HG02970 (cell line): Measurements from ENCODE around the gene UBE2Q2.
"Not testable (repeated sequence)": the region's sequence is repeated elsewhere in the genome, so short reads cannot be mapped to it uniquely, and the experiment has no call there.

Experiments
- ATAC-seq: cut with Tn5 transposase; IDR thresholded peaks from one replicate; pipeline ENCODE4 v1.9.1; 2021; ENCODE audit warnings: mild to moderate bottlenecking, moderate library complexity, moderate number of reproducible peaks; ENCODE audit not compliant: unreplicated experiment, low FRiP score

Gene UBE2Q2

GRCh38 chr15:75864213-75865059, 21.2 kb downstream of the UBE2Q2 start:
- no peak for ATAC-seq

GRCh38 chr15:75866045-75866444, 22.8 kb downstream of the UBE2Q2 start:
- ATAC-seq: not testable (repeated sequence)

GRCh38 chr15:75866916-75867315, 23.7 kb downstream of the UBE2Q2 start:
- no peak for ATAC-seq

- no peak for ATAC-seq
Measured at GRCh38 chr15:75867449-75867848, 24.2 kb downstream of the UBE2Q2 start.

- no peak for ATAC-seq
Measured at GRCh38 chr15:75868019-75868418, 24.8 kb downstream of the UBE2Q2 start.

- no peak for ATAC-seq
Measured at GRCh38 chr15:75869446-75869845, 26.2 kb downstream of the UBE2Q2 start.

GRCh38 chr15:75871589-75871988, 28.3 kb downstream of the UBE2Q2 start:
- ATAC-seq: not testable (repeated sequence)

- ATAC-seq: no peak
Measured at GRCh38 chr15:75872403-75872990, 29.2 kb downstream of the UBE2Q2 start.

GRCh38 chr15:75884041-75884440, 40.8 kb downstream of the UBE2Q2 start:
- no peak for ATAC-seq

- ATAC-seq: no peak
Measured at GRCh38 chr15:75887178-75887577, 43.9 kb downstream of the UBE2Q2 start.

GRCh38 chr15:75891895-75892294, 48.6 kb downstream of the UBE2Q2 start:
- no peak for ATAC-seq

- ATAC-seq: no peak
Measured at GRCh38 chr15:75895731-75896130, 52.5 kb downstream of the UBE2Q2 start.

- ATAC-seq: no peak
Measured at GRCh38 chr15:75900577-75900976, 57.3 kb downstream of the UBE2Q2 start.

- no peak for ATAC-seq
Measured at GRCh38 chr15:75902129-75902557, 58.9 kb downstream of the UBE2Q2 start.

GRCh38 chr15:75903331-75904239, 60.3 kb downstream of the UBE2Q2 start, which contains the start of gene FBXO22:
Gene FBXO22 (plus strand): TSS chr15:75903878. CDS start chr15:75903964, 86 bp downstream.
- ATAC-seq: peak; percentile 92

- ATAC-seq: no peak
Measured at GRCh38 chr15:75905231-75905630, 62.0 kb downstream of the UBE2Q2 start.

GRCh38 chr15:75910355-75910754, 67.1 kb downstream of the UBE2Q2 start:
- ATAC-seq: not testable (repeated sequence)

GRCh38 chr15:75916978-75917377, 73.7 kb downstream of the UBE2Q2 start:
- no peak for ATAC-seq

GRCh38 chr15:75918135-75918534, 74.9 kb downstream of the UBE2Q2 start:
- no peak for ATAC-seq

- no peak for ATAC-seq
Measured at GRCh38 chr15:75920079-75920478, 76.8 kb downstream of the UBE2Q2 start.
